Measurements from ENCODE around the gene C1QTNF8. TPM values are rescaled to one million over a fixed set of nuclear protein-coding genes. Genes with fewer than 3 reads are reported as not detected.

C1QTNF8 gene
- total RNA-seq, 1 experiment from 2014 or later, result not detected

- Histone ChIP-seq H4K5ac (ENCODE audit: insufficient read length, low read depth, low read length) (no peak overlapping the region), H3K4ac (ENCODE audit: low read depth, low read length) (no peak overlapping the region), H2BK120ac (ENCODE audit: low read depth, low read length, poor library complexity, severe bottlenecking) (no peak overlapping the region), H4K8ac (replicated peaks; ENCODE audit: insufficient read length, low read depth, low read length) (no peak overlapping the region), H3K23me2 (ENCODE audit: insufficient read length, low read depth, low read length, poor library complexity, severe bottlenecking) (no peaks in the 10 kb centered on the region), H2BK5ac (ENCODE audit: insufficient read length, low read length) (no peak overlapping the region), H3K4me1 (ENCODE audit: insufficient read depth, low read length) (no peaks in the 10 kb centered on the region), H4K20me1 (ENCODE audit: control insufficient read depth, insufficient read depth, insufficient read length) (no peaks in the 10 kb centered on the region), H3K4me2 (ENCODE audit: insufficient read depth, insufficient read length, low read length) (no peak overlapping the region), H3K18ac (ENCODE audit: insufficient read length, low read depth, low read length) (no peak overlapping the region), H3K56ac (ENCODE audit: insufficient read length, low read depth, low read length) (no peak overlapping the region), H2AFZ (ENCODE audit: low read length) (no peak overlapping the region), H2BK20ac (ENCODE audit: low read depth, low read length, poor library complexity, severe bottlenecking) (no peak overlapping the region), H3K27ac (ENCODE audit: insufficient read length, low read depth, low read length) (no peak overlapping the region), H3K14ac (ENCODE audit: insufficient read depth, low read length) (no peak overlapping the region), H2AK5ac (ENCODE audit: insufficient read length, low read length) (no peak overlapping the region), H2BK15ac (ENCODE audit: low read depth, low read length) (no peak overlapping the region), H4K91ac (ENCODE audit: insufficient read length, low read depth, low read length) (no peak overlapping the region), H3K27me3 (ENCODE audit: insufficient read depth, low read length) (no peaks in the 10 kb centered on the region), H3K79me1 (ENCODE audit: insufficient read depth, low read depth, low read length, poor library complexity, severe bottlenecking) (no peaks in the 10 kb centered on the region), H3K23ac (ENCODE audit: insufficient read length, low read depth, low read length) (no peak overlapping the region), H3K9me3 (ENCODE audit: control insufficient read depth, low read depth, low read length) (no peaks in the 10 kb centered on the region), H3T11ph (ENCODE audit: low read length) (no peak overlapping the region), H3K9ac (ENCODE audit: extremely low read depth, insufficient read length, low read length) (no peak overlapping the region), H3K79me2 (ENCODE audit: insufficient read depth, low read length) (no peaks in the 10 kb centered on the region), H2BK12ac (ENCODE audit: insufficient read length, low read depth, low read length) (no peak overlapping the region)
- DNase-seq, result no peak
- no peak overlapping the region for H3K4me3 Mint-ChIP-seq
- TF ChIP-seq, protein P1, sequence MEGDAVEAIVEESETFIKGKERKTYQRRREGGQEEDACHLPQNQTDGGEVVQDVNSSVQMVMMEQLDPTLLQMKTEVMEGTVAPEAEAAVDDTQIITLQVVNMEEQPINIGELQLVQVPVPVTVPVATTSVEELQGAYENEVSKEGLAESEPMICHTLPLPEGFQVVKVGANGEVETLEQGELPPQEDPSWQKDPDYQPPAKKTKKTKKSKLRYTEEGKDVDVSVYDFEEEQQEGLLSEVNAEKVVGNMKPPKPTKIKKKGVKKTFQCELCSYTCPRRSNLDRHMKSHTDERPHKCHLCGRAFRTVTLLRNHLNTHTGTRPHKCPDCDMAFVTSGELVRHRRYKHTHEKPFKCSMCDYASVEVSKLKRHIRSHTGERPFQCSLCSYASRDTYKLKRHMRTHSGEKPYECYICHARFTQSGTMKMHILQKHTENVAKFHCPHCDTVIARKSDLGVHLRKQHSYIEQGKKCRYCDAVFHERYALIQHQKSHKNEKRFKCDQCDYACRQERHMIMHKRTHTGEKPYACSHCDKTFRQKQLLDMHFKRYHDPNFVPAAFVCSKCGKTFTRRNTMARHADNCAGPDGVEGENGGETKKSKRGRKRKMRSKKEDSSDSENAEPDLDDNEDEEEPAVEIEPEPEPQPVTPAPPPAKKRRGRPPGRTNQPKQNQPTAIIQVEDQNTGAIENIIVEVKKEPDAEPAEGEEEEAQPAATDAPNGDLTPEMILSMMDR (conservative IDR thresholded peaks at IDR 0.05), result no peak
- H3K4me1 Mint-ChIP-seq, result peaks cover 2 to 16% of the 10 kb centered on the region in 2 experiments; a peak in 3 of 4 replicates
- peaks cover 9 to 16% of the 10 kb centered on the region in 2 experiments for H3K9me3 Mint-ChIP-seq
- no peak overlapping the region for H3K27ac Mint-ChIP-seq
- WGBS (ENCODE audit: extremely low coverage, insufficient read length, low lambda C conversion rate), result no CpG with 5 or more reads among the region's 23 CpGs
- peaks cover 24% of the 10 kb centered on the region for H3K27me3 Mint-ChIP-seq (ENCODE audit: low read depth)
- peaks cover 4 to 12% (median 5%) of the 10 kb centered on the region in 3 experiments; a peak in 5 of 7 replicates for H3K36me3 Mint-ChIP-seq (ENCODE audit: insufficient read depth in 1 of 3, low read depth in 3 of 3)
Observed at GRCh38 chr16:1143761-1144450, 47.9 kb upstream of the C1QTNF8 start.
